Fibroblast of lung (primary cell): Measurements from ENCODE around the gene HECTD4. TPM values are rescaled to one million over a fixed set of nuclear protein-coding genes. Genes with fewer than 3 reads are reported as not detected.

Experiments
- DNase-seq, 2 donors: peaks; one replicate each; pipeline versions ENCODE4 v3.0.0 to v3.0.0-alpha.2; 2010; ENCODE audit warnings: low read depth in 2 of 2
- H2AFZ ChIP-seq: 2 replicates; pipeline ENCODE4 v1.5.1; 2012; ENCODE audit warnings: low read length, control low read depth, inconsistent platforms
- H3K27ac ChIP-seq: 2 replicates; pipeline ENCODE4 v1.5.1; 2011; ENCODE audit warnings: low read length, control low read depth; ENCODE audit not compliant: insufficient read depth
- H3K27me3 ChIP-seq: 2 replicates; pipeline ENCODE4 v1.5.1; 2011; ENCODE audit warnings: mild to moderate bottlenecking, low read length; ENCODE audit not compliant: control insufficient read depth, insufficient read depth
- H3K36me3 ChIP-seq: 2 replicates; pipeline ENCODE4 v1.5.1; 2011; ENCODE audit warnings: low read length; ENCODE audit not compliant: control insufficient read depth, insufficient read depth
- H3K4me1 ChIP-seq: 2 replicates; pipeline ENCODE4 v1.5.1; 2011; ENCODE audit warnings: low read length; ENCODE audit not compliant: control insufficient read depth, insufficient read depth; ENCODE audit errors: extremely low read depth
- H3K4me2 ChIP-seq: 2 replicates; pipeline ENCODE4 v1.5.1; 2011; ENCODE audit warnings: low read length, control low read depth; ENCODE audit not compliant: insufficient read depth; ENCODE audit errors: extremely low read depth
- H3K4me3 ChIP-seq, 4 experiments: fragments of 200-600 bp in 1 of 4; sonication (generic) in 1 of 4; replicated peaks in 1 of 4; 2 replicates each; pipeline ENCODE4 v1.5.1; 2011 to 2016; ENCODE audit warnings: low read length in 4 of 4, low read depth in 3 of 4, mild to moderate bottlenecking in 3 of 4, control low read depth in 2 of 4, inconsistent platforms in 1 of 4, mixed read lengths in 1 of 4; ENCODE audit not compliant: insufficient read depth in 1 of 4; ENCODE audit errors: control extremely low read depth in 1 of 4
- H3K79me2 ChIP-seq: 2 replicates; pipeline ENCODE4 v1.5.1; 2012; ENCODE audit warnings: mild to moderate bottlenecking, low read length, inconsistent platforms; ENCODE audit not compliant: control insufficient read depth, insufficient read depth
- H3K9ac ChIP-seq: 2 replicates; pipeline ENCODE4 v1.5.1; 2011; ENCODE audit warnings: mild to moderate bottlenecking, low read length, control low read depth; ENCODE audit not compliant: insufficient read depth
- H3K9me3 ChIP-seq: 2 replicates; pipeline ENCODE4 v1.5.1; 2012; ENCODE audit warnings: low read depth, low read length; ENCODE audit not compliant: control insufficient read depth, insufficient read depth
- H4K20me1 ChIP-seq: 2 replicates; pipeline ENCODE4 v1.5.1; 2011; ENCODE audit warnings: low read length; ENCODE audit not compliant: control insufficient read depth, insufficient read depth; ENCODE audit errors: extremely low read depth
- CTCF ChIP-seq, 2 donors: IDR thresholded peaks in 1 of 2; conservative IDR thresholded peaks in 1 of 2; 1 replicate in 1 of 2; 2 replicates in 1 of 2; pipeline ENCODE4 v1.5.1; 2011 to 2012; ENCODE audit warnings: low read length in 2 of 2, control low read depth in 1 of 2, inconsistent platforms in 1 of 2, low read depth in 1 of 2, mild to moderate bottlenecking in 1 of 2
- EZH2 ChIP-seq: IDR thresholded peaks from 2 replicates; pipeline ENCODE4 v1.5.1; 2012; ENCODE audit warnings: low read length, control low read depth, mild to moderate bottlenecking; ENCODE audit errors: missing control alignments
- polyA plus RNA-seq, 2 donors: library from polyadenylated mRNA; depleted of rRNA in 1 of 2; stranded (reverse) in 1 of 2; unstranded in 1 of 2; fragments of >200 nt; gene quantifications; 2 replicates each; pipeline ENCODE4 v1.2.1, GENCODE V29; 2011 to 2012; ENCODE audit warnings: missing spikeins in 1 of 2
- total RNA-seq: library from RNA; depleted of rRNA; stranded (reverse); fragments of >200 nt; gene quantifications from 2 replicates; pipeline ENCODE4 v1.2.1, GENCODE V29; 2014

The HECTD4 gene
- total and polyA plus RNA-seq, 2 donors (not counting 1 experiment from before 2014, with no cell fraction given): 5.1 to 31.7 TPM

- TF ChIP-seq CTCF (conservative IDR thresholded peaks at IDR 0.05 in 1 of 2, IDR thresholded peaks at IDR 0.05 in 1 of 2; ENCODE audit: low read depth in 1 of 2, low read length in 2 of 2) (no peak), EZH2 (no peak)
- Histone ChIP-seq H3K9me3 (no peaks in the 10 kb centered on the region), H3K4me1 (no peaks in the 10 kb centered on the region)
Observed at GRCh38 chr12:112169161-112169872, 212.9 kb downstream of the HECTD4 start.

GRCh38 chr12:112168561-112168971 lies 213.7 kb downstream of the HECTD4 start:
- Histone ChIP-seq H3K9ac (no peak overlapping the region), H3K9me3 (no peaks in the 10 kb centered on the region), H3K27ac (no peak overlapping the region), H3K4me2 (no peak overlapping the region), H3K4me1 (no peaks in the 10 kb centered on the region), H3K36me3 (peaks cover 14% of the 10 kb centered on the region), H3K4me3 (no peak overlapping the region), H3K79me2 (no peaks in the 10 kb centered on the region), H2AFZ (no peak overlapping the region), H4K20me1 (no peaks in the 10 kb centered on the region), H3K27me3 (no peaks in the 10 kb centered on the region)
- no peak for DNase-seq
- TF ChIP-seq CTCF (conservative IDR thresholded peaks at IDR 0.05 in 1 of 2, IDR thresholded peaks at IDR 0.05 in 1 of 2; ENCODE audit: low read depth in 1 of 2, low read length in 2 of 2): no peak
- no peak for TF ChIP-seq EZH2

More at GRCh38 chr12:112169161-112169872, 212.9 kb downstream of the HECTD4 start:
- Histone ChIP-seq H2AFZ (no peak overlapping the region), H3K4me3 (no peak overlapping the region), H3K27ac (no peak overlapping the region), H3K9ac (no peak overlapping the region), H3K4me2 (no peak overlapping the region), H4K20me1 (no peaks in the 10 kb centered on the region), H3K79me2 (no peaks in the 10 kb centered on the region), H3K27me3 (no peaks in the 10 kb centered on the region), H3K36me3 (peaks cover 10% of the 10 kb centered on the region)
- DNase-seq: no peak

GRCh38 chr12:112167718-112168525 lies 214.3 kb downstream of the HECTD4 start:
- Histone ChIP-seq H3K9me3 (no peaks in the 10 kb centered on the region), H3K79me2 (no peaks in the 10 kb centered on the region), H3K4me3 (no peak overlapping the region), H3K27me3 (no peaks in the 10 kb centered on the region), H3K36me3 (peaks cover 14% of the 10 kb centered on the region), H3K27ac (no peak overlapping the region), H3K4me2 (no peak overlapping the region), H3K4me1 (no peaks in the 10 kb centered on the region), H2AFZ (no peak overlapping the region), H3K9ac (no peak overlapping the region), H4K20me1 (no peaks in the 10 kb centered on the region)
- DNase-seq: no peak
- TF ChIP-seq EZH2 (no peak), CTCF (conservative IDR thresholded peaks at IDR 0.05 in 1 of 2, IDR thresholded peaks at IDR 0.05 in 1 of 2; ENCODE audit: low read depth in 1 of 2, low read length in 2 of 2) (no peak)
